Erythroblast (primary cell): Measurements from ENCODE around the gene TUBG2.

Experiments used
- GATA1 ChIP-seq: IDR thresholded peaks from 2 replicates; pipeline ENCODE4 v1.6.1; 2011; ENCODE audit warnings: low read depth, mild to moderate bottlenecking, control low read depth, low read length, moderate library complexity
- POLR2A ChIP-seq: IDR thresholded peaks from 2 replicates; pipeline ENCODE4 v1.6.1; 2011; ENCODE audit warnings: mild to moderate bottlenecking, low read length

GRCh38 chr17:42660692-42661345 is 1.7 kb downstream of the TUBG2 start:
- TF ChIP-seq POLR2A (no peak), GATA1 (no peak)
